ENCODE data around the gene ZCWPW1. TPM values are rescaled to one million over a fixed set of nuclear protein-coding genes. Genes with fewer than 3 reads are reported as not detected.

The ZCWPW1 gene
- total RNA-seq, 1 donor from 2014 or later, result 3.1 TPM

DNA sequence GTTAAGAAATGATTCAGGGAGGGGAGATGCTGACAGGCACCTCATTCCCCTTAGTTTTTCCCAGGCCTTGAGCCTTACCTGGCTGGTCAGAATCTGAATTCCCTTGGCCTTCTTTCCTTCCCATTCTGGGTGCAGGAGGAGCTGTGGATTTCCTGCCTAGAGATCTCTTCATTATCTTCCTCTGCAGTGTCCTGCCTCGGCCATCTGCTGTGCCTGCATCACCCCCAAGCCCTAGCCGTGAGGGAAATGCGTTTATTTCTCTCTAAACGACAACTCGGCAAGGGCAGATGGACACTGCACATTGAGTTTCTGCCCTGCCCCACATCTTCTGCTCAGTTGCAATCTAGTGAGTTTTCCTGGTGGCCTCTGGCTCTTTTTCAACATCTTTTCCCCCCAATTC, 26.7 kb downstream of the ZCWPW1 start:
- Histone ChIP-seq H3K27me3 (ENCODE audit: control insufficient read depth in 3 of 3, insufficient read depth in 3 of 3, low read length in 3 of 3) (no peaks in the 10 kb centered on the region), H3K4me1 (ENCODE audit: control insufficient read depth in 3 of 3, insufficient read depth in 3 of 3, low read length in 3 of 3) (no peaks in the 10 kb centered on the region), H3K9me3 (ENCODE audit: control insufficient read depth in 3 of 3, low read length in 3 of 3) (no peaks in the 10 kb centered on the region), H3K36me3 (ENCODE audit: control insufficient read depth in 3 of 3, insufficient read depth in 3 of 3, low read length in 3 of 3) (peaks cover 2 to 11% (median 4%) of the 10 kb centered on the region in 3 donors), H3K27ac (ENCODE audit: low read depth, low read length) (no peak overlapping the region), H3K4me3 (ENCODE audit: low read length in 3 of 3) (no peak overlapping the region), H3K9ac (ENCODE audit: low read depth in 1 of 3, low read length in 3 of 3) (no peak overlapping the region)

DNA sequence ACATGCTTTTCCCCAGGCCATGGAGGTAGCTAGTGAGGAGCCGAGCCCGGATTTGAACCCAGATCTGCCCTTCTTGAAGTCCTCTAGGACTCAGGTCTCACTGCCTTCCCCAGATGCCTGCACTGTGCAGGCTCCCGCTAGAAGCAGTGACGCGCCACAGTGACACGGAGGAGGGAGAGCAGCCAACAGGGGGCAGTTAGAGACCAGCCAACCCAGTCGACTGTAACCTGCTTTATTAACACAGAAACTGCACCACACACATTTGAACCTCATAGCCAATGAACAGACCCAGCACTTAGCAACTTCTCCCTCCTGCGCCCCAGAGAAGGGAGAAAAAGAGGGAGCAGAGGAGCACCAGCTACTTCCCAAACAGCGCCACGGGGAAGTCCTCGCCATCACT, 27.8 kb downstream of the ZCWPW1 start:
- no peaks in the 10 kb centered on the region for H3K4me1 ChIP-seq (ENCODE audit: control insufficient read depth in 3 of 3, insufficient read depth in 3 of 3, low read length in 3 of 3)
- no peaks in the 10 kb centered on the region for H3K9me3 ChIP-seq (ENCODE audit: control insufficient read depth in 3 of 3, low read length in 3 of 3)
- no peak overlapping the region for H3K4me3 ChIP-seq (ENCODE audit: low read length in 3 of 3)
- H3K27ac ChIP-seq (ENCODE audit: low read depth, low read length), result no peak overlapping the region
- no peak overlapping the region for H3K9ac ChIP-seq (ENCODE audit: low read depth in 1 of 3, low read length in 3 of 3)
- peaks cover 2 to 11% (median 2%) of the 10 kb centered on the region in 3 donors for H3K36me3 ChIP-seq (ENCODE audit: control insufficient read depth in 3 of 3, insufficient read depth in 3 of 3, low read length in 3 of 3)
- H3K27me3 ChIP-seq (ENCODE audit: control insufficient read depth in 3 of 3, insufficient read depth in 3 of 3, low read length in 3 of 3), result no peaks in the 10 kb centered on the region

DNA sequence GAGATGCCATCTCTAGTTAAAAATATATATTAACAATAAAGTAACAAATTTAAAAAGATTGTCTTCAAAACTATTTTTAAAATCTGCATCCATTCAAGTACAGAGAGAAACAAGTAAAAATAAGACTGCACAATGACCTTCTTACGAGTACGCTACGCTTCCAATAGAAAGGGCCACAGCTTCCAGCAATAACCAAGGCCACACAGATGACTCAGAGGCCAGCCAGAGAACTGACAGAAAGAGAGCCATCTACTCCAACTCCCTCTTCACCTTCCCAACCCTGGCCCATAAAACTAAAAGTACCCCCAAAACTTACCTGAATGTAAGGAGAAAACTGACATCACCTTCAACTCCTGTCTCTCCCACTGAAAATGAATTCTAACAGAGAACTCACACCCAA, 28.5 kb downstream of the ZCWPW1 start:
- Histone ChIP-seq H3K4me1 (ENCODE audit: control insufficient read depth in 3 of 3, insufficient read depth in 3 of 3, low read length in 3 of 3) (no peaks in the 10 kb centered on the region), H3K9me3 (ENCODE audit: control insufficient read depth in 3 of 3, low read length in 3 of 3) (no peaks in the 10 kb centered on the region), H3K27ac (ENCODE audit: low read depth, low read length) (no peak overlapping the region), H3K9ac (ENCODE audit: low read depth in 1 of 3, low read length in 3 of 3) (no peak overlapping the region), H3K27me3 (ENCODE audit: control insufficient read depth in 3 of 3, insufficient read depth in 3 of 3, low read length in 3 of 3) (no peaks in the 10 kb centered on the region), H3K4me3 (ENCODE audit: low read length in 3 of 3) (no peak overlapping the region), H3K36me3 (ENCODE audit: control insufficient read depth in 3 of 3, insufficient read depth in 3 of 3, low read length in 3 of 3) (peaks cover 2 to 11% (median 2%) of the 10 kb centered on the region in 3 donors)

DNA sequence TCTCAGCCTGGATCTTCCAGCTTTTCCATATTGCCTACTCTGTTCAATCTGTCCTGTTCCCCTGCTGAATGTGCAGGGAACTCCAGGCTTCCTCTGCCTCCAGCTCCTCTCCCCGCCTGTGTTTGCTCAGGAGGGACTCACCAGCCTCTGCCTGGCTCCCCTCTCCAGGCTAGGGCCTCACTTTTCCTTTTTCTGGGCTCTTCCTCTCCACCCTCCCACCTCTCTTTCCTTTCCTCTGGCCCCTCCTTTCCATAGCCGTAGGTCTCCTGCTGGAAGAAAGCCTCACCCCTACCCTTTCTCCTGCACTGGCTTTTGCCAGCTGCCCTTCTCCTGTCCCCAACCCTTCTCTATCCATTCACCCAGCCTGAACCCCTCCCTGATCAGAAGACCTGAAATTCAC, 30.3 kb downstream of the ZCWPW1 start:
- Histone ChIP-seq H3K4me3 (ENCODE audit: low read length in 3 of 3) (no peak overlapping the region), H3K36me3 (ENCODE audit: control insufficient read depth in 3 of 3, insufficient read depth in 3 of 3, low read length in 3 of 3) (peaks cover 2 to 9% (median 2%) of the 10 kb centered on the region in 3 donors), H3K9me3 (ENCODE audit: control insufficient read depth in 3 of 3, low read length in 3 of 3) (no peaks in the 10 kb centered on the region), H3K9ac (ENCODE audit: low read depth in 1 of 3, low read length in 3 of 3) (no peak overlapping the region), H3K4me1 (ENCODE audit: control insufficient read depth in 3 of 3, insufficient read depth in 3 of 3, low read length in 3 of 3) (no peaks in the 10 kb centered on the region), H3K27me3 (ENCODE audit: control insufficient read depth in 3 of 3, insufficient read depth in 3 of 3, low read length in 3 of 3) (no peaks in the 10 kb centered on the region), H3K27ac (ENCODE audit: low read depth, low read length) (no peak overlapping the region)

DNA sequence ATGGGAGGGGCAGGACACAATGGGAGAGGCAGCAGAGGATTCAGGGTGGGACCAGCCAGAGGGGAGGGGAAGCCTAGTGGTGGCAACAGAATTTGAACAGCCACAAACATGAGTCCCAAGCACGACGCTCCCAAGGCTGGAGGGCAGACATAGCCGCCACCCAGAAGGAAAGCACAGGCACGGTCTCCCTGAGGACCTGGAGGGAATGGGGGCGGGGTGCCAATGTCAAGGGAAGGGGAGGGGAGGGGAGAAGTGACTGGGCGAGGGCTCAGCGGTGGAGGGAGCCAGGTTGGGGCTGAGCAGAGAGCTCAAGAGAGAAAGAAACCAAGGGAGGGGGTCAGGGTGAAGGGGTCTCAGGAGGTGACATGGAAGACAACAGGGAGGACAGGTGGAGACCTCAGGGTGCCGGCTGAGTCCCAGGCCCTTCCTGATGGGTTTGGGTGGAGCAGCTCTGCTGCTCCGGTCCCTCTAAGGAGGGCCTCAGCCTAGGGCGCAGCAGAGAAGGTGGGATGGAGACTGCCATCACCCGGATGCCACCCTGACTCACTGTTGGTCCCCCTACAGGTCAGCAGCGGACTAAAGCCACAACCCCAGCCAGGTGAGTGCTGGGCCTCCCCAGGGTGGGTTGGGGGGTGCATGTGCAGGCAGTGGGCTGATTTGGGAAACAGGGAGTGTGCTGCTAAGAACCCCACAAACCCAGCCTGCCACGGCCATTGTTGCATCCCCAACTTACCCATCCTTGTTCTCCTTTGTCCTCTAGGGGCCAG, 31.0 kb downstream of the ZCWPW1 start:
- no peak overlapping the region for H3K4me3 ChIP-seq (ENCODE audit: low read length in 3 of 3)
- no peak overlapping the region for H3K9ac ChIP-seq (ENCODE audit: low read depth in 1 of 3, low read length in 3 of 3)
- H3K27me3 ChIP-seq (ENCODE audit: control insufficient read depth in 3 of 3, insufficient read depth in 3 of 3, low read length in 3 of 3), result no peaks in the 10 kb centered on the region
- H3K4me1 ChIP-seq (ENCODE audit: control insufficient read depth in 3 of 3, insufficient read depth in 3 of 3, low read length in 3 of 3), result no peaks in the 10 kb centered on the region
- no peak overlapping the region for H3K27ac ChIP-seq (ENCODE audit: low read depth, low read length)
- H3K36me3 ChIP-seq (ENCODE audit: control insufficient read depth in 3 of 3, insufficient read depth in 3 of 3, low read length in 3 of 3), result peaks cover 2 to 9% (median 2%) of the 10 kb centered on the region in 3 donors
- no peaks in the 10 kb centered on the region for H3K9me3 ChIP-seq (ENCODE audit: control insufficient read depth in 3 of 3, low read length in 3 of 3)

DNA sequence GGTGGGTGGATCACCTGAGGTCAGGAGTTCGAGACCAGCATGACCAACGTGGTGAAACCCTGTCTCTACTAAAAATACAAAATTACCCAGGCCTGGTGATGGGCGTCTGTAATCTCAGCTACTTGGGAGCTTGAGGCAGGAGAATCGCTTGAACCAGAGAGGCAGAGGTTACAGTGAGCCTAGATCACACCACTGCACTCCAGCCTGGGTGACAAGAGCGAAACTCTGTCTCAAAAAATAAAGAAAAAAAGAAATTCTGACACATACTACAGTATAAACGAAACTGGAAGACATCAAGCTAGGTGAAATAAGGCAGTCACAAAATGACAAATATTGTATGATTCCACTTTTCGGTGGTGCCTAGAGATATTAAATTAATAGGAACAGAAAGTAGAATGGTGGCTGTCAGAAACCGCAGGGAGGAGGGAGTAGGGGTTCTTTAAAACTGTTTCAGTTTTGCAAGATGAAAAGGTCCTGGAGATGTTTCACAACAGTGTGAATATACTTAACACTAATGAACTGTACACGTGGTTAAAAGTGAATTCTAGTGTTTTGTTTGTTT, 32.0 kb downstream of the ZCWPW1 start:
- Histone ChIP-seq H3K27ac (ENCODE audit: low read depth, low read length) (no peak overlapping the region), H3K9ac (ENCODE audit: low read depth in 1 of 3, low read length in 3 of 3) (no peak overlapping the region), H3K27me3 (ENCODE audit: control insufficient read depth in 3 of 3, insufficient read depth in 3 of 3, low read length in 3 of 3) (no peaks in the 10 kb centered on the region), H3K9me3 (ENCODE audit: control insufficient read depth in 3 of 3, low read length in 3 of 3) (no peaks in the 10 kb centered on the region), H3K4me1 (ENCODE audit: control insufficient read depth in 3 of 3, insufficient read depth in 3 of 3, low read length in 3 of 3) (no peaks in the 10 kb centered on the region), H3K36me3 (ENCODE audit: control insufficient read depth in 3 of 3, insufficient read depth in 3 of 3, low read length in 3 of 3) (peaks cover 2 to 9% (median 2%) of the 10 kb centered on the region in 3 donors), H3K4me3 (ENCODE audit: low read length in 3 of 3) (no peak overlapping the region)

DNA sequence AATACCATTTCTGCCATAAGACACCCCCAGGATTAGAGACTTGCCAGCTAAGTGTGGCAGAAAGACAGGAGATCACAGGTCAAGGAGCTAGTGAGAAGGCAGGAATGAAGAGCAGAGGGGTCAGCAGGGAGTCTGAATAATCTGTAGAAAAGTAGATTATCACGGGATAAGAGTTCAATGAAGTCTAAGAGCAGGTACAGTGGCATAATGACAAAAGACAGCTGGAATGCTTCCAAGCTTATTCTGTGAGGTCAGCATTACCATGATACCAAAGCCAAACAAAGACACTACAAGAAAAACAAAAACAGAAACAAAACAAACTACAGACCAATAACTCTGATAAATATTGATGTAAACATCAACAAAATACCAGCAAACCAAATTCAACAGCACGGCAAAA, 34.4 kb downstream of the ZCWPW1 start:
- H3K36me3 ChIP-seq (ENCODE audit: control insufficient read depth in 3 of 3, insufficient read depth in 3 of 3, low read length in 3 of 3), result no peaks in the 10 kb centered on the region
- no peaks in the 10 kb centered on the region for H3K9me3 ChIP-seq (ENCODE audit: control insufficient read depth in 3 of 3, low read length in 3 of 3)
- H3K4me1 ChIP-seq (ENCODE audit: control insufficient read depth in 3 of 3, insufficient read depth in 3 of 3, low read length in 3 of 3), result no peaks in the 10 kb centered on the region
- H3K9ac ChIP-seq (ENCODE audit: low read depth in 1 of 3, low read length in 3 of 3), result no peak overlapping the region
- H3K27me3 ChIP-seq (ENCODE audit: control insufficient read depth in 3 of 3, insufficient read depth in 3 of 3, low read length in 3 of 3), result no peaks in the 10 kb centered on the region
- no peak overlapping the region for H3K27ac ChIP-seq (ENCODE audit: low read depth, low read length)
- no peak overlapping the region for H3K4me3 ChIP-seq (ENCODE audit: low read length in 3 of 3)

DNA sequence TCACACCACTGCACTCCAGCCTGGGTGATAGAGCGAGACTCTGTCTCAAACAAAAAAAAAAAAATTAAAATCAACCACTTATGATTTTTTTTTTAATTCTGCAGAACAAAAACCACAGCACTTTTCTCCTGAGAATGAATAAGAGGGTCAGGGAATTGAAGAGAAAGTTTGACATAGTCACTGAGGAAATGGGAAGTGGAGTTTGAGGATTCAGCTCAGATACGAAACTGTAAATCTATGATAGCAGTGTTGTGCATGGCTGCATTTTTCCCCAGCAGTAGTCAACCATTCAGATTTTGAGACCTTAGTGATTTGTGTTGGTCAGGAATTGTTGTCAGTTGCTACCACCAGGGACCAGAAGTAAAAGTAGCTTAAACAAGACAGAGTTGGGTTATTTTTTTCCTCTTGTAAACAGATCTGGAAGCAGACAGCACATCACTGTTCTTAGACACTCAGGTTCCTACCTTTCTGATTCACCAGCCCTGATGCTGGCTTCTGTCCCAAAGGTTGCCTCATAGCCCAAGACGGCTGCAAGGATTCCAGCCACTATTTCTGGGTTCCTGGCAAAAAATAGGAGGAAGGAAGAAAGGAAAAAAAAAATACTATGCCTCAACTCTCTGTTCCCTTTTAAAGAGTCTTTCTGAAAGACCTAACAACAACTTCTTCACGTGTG, 35.1 kb downstream of the ZCWPW1 start:
- H3K27ac ChIP-seq (ENCODE audit: low read depth, low read length), result no peak overlapping the region
- H3K4me1 ChIP-seq (ENCODE audit: control insufficient read depth in 3 of 3, insufficient read depth in 3 of 3, low read length in 3 of 3), result no peaks in the 10 kb centered on the region

DNA sequence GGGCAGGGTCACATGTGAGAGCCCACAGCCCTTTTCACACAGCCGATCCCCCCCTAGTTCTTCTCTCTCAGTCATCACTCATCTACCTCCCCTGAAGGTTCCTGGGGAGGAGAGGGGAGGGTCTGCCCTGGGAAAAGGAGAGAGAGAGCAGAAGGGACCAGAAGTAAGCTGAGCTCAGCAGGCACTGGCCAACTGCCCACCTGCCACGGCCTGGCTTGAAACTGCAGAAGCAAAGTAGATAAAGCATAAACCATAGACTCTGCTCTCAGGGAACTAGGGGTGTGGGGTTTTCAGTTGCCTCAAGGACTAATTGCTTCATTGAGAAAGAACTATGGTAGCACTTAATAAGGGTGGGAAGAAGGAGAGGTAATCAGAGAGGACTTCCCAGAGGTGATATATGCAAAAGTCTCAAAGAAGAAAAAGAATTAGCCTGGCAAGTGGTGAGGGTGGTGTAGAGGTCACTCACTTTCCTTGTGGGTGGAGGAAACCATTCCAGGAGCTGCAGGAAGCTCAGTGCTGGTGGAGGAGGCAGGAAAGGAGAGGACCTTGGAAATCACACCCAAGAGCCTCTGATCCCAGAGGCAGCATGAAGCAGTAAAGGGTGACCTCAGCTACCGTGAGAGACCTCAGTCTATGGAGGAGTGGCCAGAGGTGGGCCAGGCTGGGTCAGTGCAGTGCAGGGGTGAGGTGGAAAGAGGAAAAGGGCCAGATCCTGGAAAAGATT, 38.1 kb downstream of the ZCWPW1 start:
- H3K4me1 ChIP-seq (ENCODE audit: control insufficient read depth in 3 of 3, insufficient read depth in 3 of 3, low read length in 3 of 3), result no peaks in the 10 kb centered on the region
- no peaks in the 10 kb centered on the region for H3K36me3 ChIP-seq (ENCODE audit: control insufficient read depth in 3 of 3, insufficient read depth in 3 of 3, low read length in 3 of 3)
- H3K9ac ChIP-seq (ENCODE audit: low read depth in 1 of 3, low read length in 3 of 3), result peak overlapping the region in 1 of 3 donors; percentile 8
- H3K27me3 ChIP-seq (ENCODE audit: control insufficient read depth in 3 of 3, insufficient read depth in 3 of 3, low read length in 3 of 3), result no peaks in the 10 kb centered on the region
- no peaks in the 10 kb centered on the region for H3K9me3 ChIP-seq (ENCODE audit: control insufficient read depth in 3 of 3, low read length in 3 of 3)
- no peak overlapping the region for H3K27ac ChIP-seq (ENCODE audit: low read depth, low read length)
- H3K4me3 ChIP-seq (ENCODE audit: low read length in 3 of 3), result no peak overlapping the region

More for the DNA sequence above, 35.1 kb downstream of the ZCWPW1 start:
- Histone ChIP-seq H3K9ac (ENCODE audit: low read depth in 1 of 3, low read length in 3 of 3) (no peak overlapping the region), H3K9me3 (ENCODE audit: control insufficient read depth in 3 of 3, low read length in 3 of 3) (no peaks in the 10 kb centered on the region), H3K27me3 (ENCODE audit: control insufficient read depth in 3 of 3, insufficient read depth in 3 of 3, low read length in 3 of 3) (no peaks in the 10 kb centered on the region), H3K36me3 (ENCODE audit: control insufficient read depth in 3 of 3, insufficient read depth in 3 of 3, low read length in 3 of 3) (no peaks in the 10 kb centered on the region), H3K4me3 (ENCODE audit: low read length in 3 of 3) (no peak overlapping the region)

All from skeletal muscle tissue (tissue), 4 donors.